HepG2 (cell line): Measurements from ENCODE around the gene TPSAB1. TPM values are rescaled to one million over a fixed set of nuclear protein-coding genes. Genes with fewer than 3 reads are reported as not detected.

Experiments used
- ATAC-seq: fragments of 200-7000 bp; cut with Tn5 transposase; 3 replicates; pipeline ENCODE4 v1.9.1; 2020; ENCODE audit warnings: mild to moderate bottlenecking, moderate library complexity
- BruUV-seq: library from RNA; stranded (reverse); fragments of 400-500 nt; replicated peaks from 2 replicates; lab custom pipeline; 2021; lab: Mats Ljungman, UMichigan
- CTCF ChIA-PET: fragments of 300-600 bp; formaldehyde crosslinking; extraction: SDS; loops from one replicate; lab custom pipeline; 2021; ENCODE audit warnings: low total read pairs, inconsistent platforms, low intra/inter-chr PET ratio; lab: Yijun Ruan, JAX
- POLR2A ChIA-PET: fragments of 350-600 bp; sonication (Branson Sonifier 250); formaldehyde crosslinking; loops from one replicate; lab custom pipeline; 2020; ENCODE audit warnings: antibody characterized with exemption, inconsistent platforms; lab: Yijun Ruan, JAX
- DNase-seq: peaks from one replicate; pipeline ENCODE4 v3.0.0-alpha.2; 2015; ENCODE audit warnings: low spot score
- FAIRE-seq: peaks from 3 replicates; lab custom pipeline; 2011; peaks lifted over from hg19 to GRCh38; lab: Jason Lieb, UNC
- H2AFZ ChIP-seq: one replicate; pipeline ENCODE4 v1.6.1; 2011; ENCODE audit warnings: low read length, inconsistent platforms
- H3K27ac ChIP-seq: fragments of 300-600 bp; 3 replicates; pipeline ENCODE4 v1.8.0; 2011; ENCODE audit warnings: mixed run types, mild to moderate bottlenecking, mixed read lengths, low read length, inconsistent platforms; ENCODE audit not compliant: insufficient read depth; ENCODE audit errors: extremely low read length
- H3K27me3 ChIP-seq, 2 experiments: fragments of 200-600 bp in 1 of 2; 2 replicates in 1 of 2; 3 replicates in 1 of 2; pipeline versions ENCODE4 v1.6.0 to v1.8.0; 2011; ENCODE audit warnings: low read length in 2 of 2, mild to moderate bottlenecking in 2 of 2, moderate library complexity in 2 of 2, inconsistent platforms in 1 of 2; ENCODE audit not compliant: insufficient read depth in 2 of 2, control insufficient read depth in 1 of 2
- H3K36me3 ChIP-seq, 2 experiments: fragments of 200-600 bp in 1 of 2; replicated peaks in 1 of 2; 2 replicates in 1 of 2; 3 replicates in 1 of 2; pipeline versions ENCODE4 v1.5.1 to v1.8.0; 2011; ENCODE audit warnings: low read length in 2 of 2, inconsistent platforms in 1 of 2; ENCODE audit not compliant: insufficient read depth in 2 of 2, control insufficient read depth in 1 of 2
- H3K4me1 ChIP-seq: 2 replicates; pipeline ENCODE4 v1.5.1; 2012; ENCODE audit warnings: low read length, inconsistent platforms; ENCODE audit not compliant: insufficient read depth
- H3K4me2 ChIP-seq: 2 replicates; pipeline ENCODE4 v1.6.0; 2011; ENCODE audit warnings: low read depth, low read length, inconsistent platforms
- H3K4me3 ChIP-seq, 3 experiments: fragments of 200-600 bp in 1 of 3; sonication (generic), shearing (Covaris generic) in 1 of 3; replicated peaks in 1 of 3; 2 replicates each; pipeline ENCODE4 v1.5.1; 2011 to 2016; ENCODE audit warnings: low read length in 3 of 3, inconsistent platforms in 2 of 3, low read depth in 2 of 3, mild to moderate bottlenecking in 2 of 3, control low read depth in 1 of 3, mixed read lengths in 1 of 3; ENCODE audit not compliant: insufficient read depth in 1 of 3
- H3K79me2 ChIP-seq: one replicate; pipeline ENCODE4 v1.6.1; 2011; ENCODE audit warnings: low read length, inconsistent platforms; ENCODE audit not compliant: insufficient read depth
- H3K9ac ChIP-seq: 2 replicates; pipeline ENCODE4 v1.6.0; 2011; ENCODE audit warnings: mild to moderate bottlenecking, low read depth, low read length, inconsistent platforms; ENCODE audit not compliant: insufficient read depth
- H3K9me3 ChIP-seq: 2 replicates; pipeline ENCODE4 v1.5.1; 2012; ENCODE audit warnings: mild to moderate bottlenecking, low read length
- H4K20me1 ChIP-seq: 2 replicates; pipeline ENCODE4 v1.6.0; 2011; ENCODE audit warnings: inconsistent platforms, mild to moderate bottlenecking, low read length, moderate library complexity; ENCODE audit not compliant: insufficient read depth
- MLLT10 ChIP-seq: sonication (generic); formaldehyde crosslinking; IDR thresholded peaks from 2 replicates; pipeline ENCODE4 v1.4.0; 2020; ENCODE audit warnings: missing genetic modification reagents
- SP4 ChIP-seq: sonication (generic); formaldehyde crosslinking; IDR thresholded peaks from 2 replicates; pipeline ENCODE4 v1.8.1; 2023; ENCODE audit warnings: mild to moderate bottlenecking, missing genetic modification reagents
- TRIM24 ChIP-seq: sonication (generic); formaldehyde crosslinking; IDR thresholded peaks from 2 replicates; pipeline ENCODE4 v1.8.0; 2022; ENCODE audit warnings: mild to moderate bottlenecking, missing genetic modification reagents
- ZNF230 ChIP-seq: sonication (generic); formaldehyde crosslinking; IDR thresholded peaks from 2 replicates; pipeline ENCODE4 v1.4.0; 2020; ENCODE audit warnings: mild to moderate bottlenecking, missing genetic modification reagents
- ZNF282 ChIP-seq: fragments of 450-650 bp; IDR thresholded peaks from 2 replicates; pipeline ENCODE4 v1.6.1; 2018; ENCODE audit not compliant: partially characterized antibody
- ZNF891 ChIP-seq: sonication (generic); formaldehyde crosslinking; IDR thresholded peaks from 2 replicates; pipeline ENCODE4 v1.5.0; 2020; ENCODE audit warnings: mild to moderate bottlenecking, missing genetic modification reagents
- WGBS: methylation state at CpG from one replicate; pipeline ENCODE4 v1.1.6; 2017; ENCODE audit warnings: low lambda C conversion rate; 5-methylcytosine and 5-hydroxymethylcytosine counted together
- in situ Hi-C: cut with HindIII; loops from 2 replicates; pipeline ENCODE4 v1.10.0; 2017; ENCODE audit warnings: low pct_unique_long_range_greater_than_20kb; ENCODE audit not compliant: extremely low pct_ligation_motif_present
- intact Hi-C: fragments of 100-400 bp; cut with micrococcal nuclease; formaldehyde crosslinking; loops from one replicate; pipeline ENCODE4 v1.10.0; 2022; ENCODE audit not compliant: unreplicated experiment
- polyA plus RNA-seq, 8 experiments: library from polyadenylated mRNA; depleted of rRNA in 3 of 8; stranded (reverse) in 7 of 8; unstranded in 1 of 8; fragments of >200 nt; fragmentation: Illumina TruSeq in 4 of 8; extraction: Trizol in 4 of 8; gene quantifications; 2 replicates each; pipeline versions ENCODE4 v1.2.1 to v1.2.3, GENCODE V29; 2011 to 2016; ENCODE audit warnings: low read depth in 4 of 8, missing spikeins in 1 of 8, mixed read lengths in 1 of 8; ENCODE audit not compliant: insufficient read depth in 1 of 8
- total RNA-seq, 5 experiments: library from RNA; depleted of rRNA; stranded (reverse); fragments of >200 nt; fragmentation: Illumina TruSeq; extraction: Trizol; gene quantifications; 2 replicates each; pipeline ENCODE4 v1.2.3, GENCODE V29; 2016; ENCODE audit warnings: low read depth in 1 of 5
- TF ChIP-seq, protein P1 (sequence below): sonication (generic); formaldehyde crosslinking; IDR thresholded peaks from 2 replicates; pipeline ENCODE4 v1.5.1; 2020; ENCODE audit warnings: mild to moderate bottlenecking, missing genetic modification reagents, moderate library complexity
- TF ChIP-seq, protein P2 (sequence below): sonication (generic); formaldehyde crosslinking; IDR thresholded peaks from 2 replicates; pipeline ENCODE4 v1.4.0; 2020; ENCODE audit warnings: missing genetic modification reagents
- TF ChIP-seq, protein P3 (sequence below): sonication (generic); formaldehyde crosslinking; IDR thresholded peaks from 2 replicates; pipeline ENCODE4 v1.5.0; 2020; ENCODE audit warnings: mild to moderate bottlenecking, low read depth, missing genetic modification reagents, borderline replicate concordance
- TF ChIP-seq, protein P4 (sequence below): sonication (generic); formaldehyde crosslinking; IDR thresholded peaks from 2 replicates; pipeline ENCODE4 v1.4.0; 2020; ENCODE audit warnings: mild to moderate bottlenecking, missing genetic modification reagents

TPSAB1 gene
- total and polyA plus RNA-seq, 2 of the 13 experiments (the other 11 are each of a cell fraction or from before 2014, with no cell fraction given), result 0.12 TPM; not detected in 1

DNA sequence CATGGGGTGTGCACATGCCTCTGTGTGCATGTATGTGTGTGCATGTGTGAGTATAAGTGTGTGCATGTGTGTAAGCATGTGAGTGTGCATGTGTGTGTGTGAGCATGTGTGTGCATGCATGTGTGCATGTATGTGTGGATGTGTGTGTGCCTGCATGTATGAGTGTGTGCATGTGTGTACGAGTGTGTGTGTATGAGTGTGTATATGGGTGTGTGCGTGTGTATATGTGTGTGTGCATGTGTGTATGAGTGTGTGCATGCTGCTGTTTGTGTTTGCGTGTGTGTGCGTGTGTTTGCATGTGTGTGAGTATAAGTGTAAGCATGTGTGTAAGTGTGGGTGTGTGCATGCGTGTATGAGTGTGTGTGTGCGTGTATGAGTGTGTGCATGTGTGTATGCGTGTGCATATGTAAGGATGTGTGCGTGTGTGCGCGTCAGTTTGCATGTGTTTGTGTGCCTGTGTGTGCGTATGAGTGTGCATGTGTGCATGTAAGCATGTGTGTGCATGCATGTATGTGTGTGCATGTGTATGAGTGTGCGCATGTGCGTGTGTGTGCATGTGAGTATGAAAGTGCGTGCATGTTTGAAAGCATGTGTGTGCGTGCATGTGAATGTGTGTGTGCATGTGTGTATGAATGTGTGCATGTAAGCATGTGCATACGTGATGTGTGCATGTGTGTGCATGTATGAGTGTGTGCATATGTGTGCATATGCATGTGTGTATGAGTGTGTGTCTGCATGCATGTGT is 24.0 kb downstream of the TPSAB1 start (continued):
- TF ChIP-seq, protein P1, sequence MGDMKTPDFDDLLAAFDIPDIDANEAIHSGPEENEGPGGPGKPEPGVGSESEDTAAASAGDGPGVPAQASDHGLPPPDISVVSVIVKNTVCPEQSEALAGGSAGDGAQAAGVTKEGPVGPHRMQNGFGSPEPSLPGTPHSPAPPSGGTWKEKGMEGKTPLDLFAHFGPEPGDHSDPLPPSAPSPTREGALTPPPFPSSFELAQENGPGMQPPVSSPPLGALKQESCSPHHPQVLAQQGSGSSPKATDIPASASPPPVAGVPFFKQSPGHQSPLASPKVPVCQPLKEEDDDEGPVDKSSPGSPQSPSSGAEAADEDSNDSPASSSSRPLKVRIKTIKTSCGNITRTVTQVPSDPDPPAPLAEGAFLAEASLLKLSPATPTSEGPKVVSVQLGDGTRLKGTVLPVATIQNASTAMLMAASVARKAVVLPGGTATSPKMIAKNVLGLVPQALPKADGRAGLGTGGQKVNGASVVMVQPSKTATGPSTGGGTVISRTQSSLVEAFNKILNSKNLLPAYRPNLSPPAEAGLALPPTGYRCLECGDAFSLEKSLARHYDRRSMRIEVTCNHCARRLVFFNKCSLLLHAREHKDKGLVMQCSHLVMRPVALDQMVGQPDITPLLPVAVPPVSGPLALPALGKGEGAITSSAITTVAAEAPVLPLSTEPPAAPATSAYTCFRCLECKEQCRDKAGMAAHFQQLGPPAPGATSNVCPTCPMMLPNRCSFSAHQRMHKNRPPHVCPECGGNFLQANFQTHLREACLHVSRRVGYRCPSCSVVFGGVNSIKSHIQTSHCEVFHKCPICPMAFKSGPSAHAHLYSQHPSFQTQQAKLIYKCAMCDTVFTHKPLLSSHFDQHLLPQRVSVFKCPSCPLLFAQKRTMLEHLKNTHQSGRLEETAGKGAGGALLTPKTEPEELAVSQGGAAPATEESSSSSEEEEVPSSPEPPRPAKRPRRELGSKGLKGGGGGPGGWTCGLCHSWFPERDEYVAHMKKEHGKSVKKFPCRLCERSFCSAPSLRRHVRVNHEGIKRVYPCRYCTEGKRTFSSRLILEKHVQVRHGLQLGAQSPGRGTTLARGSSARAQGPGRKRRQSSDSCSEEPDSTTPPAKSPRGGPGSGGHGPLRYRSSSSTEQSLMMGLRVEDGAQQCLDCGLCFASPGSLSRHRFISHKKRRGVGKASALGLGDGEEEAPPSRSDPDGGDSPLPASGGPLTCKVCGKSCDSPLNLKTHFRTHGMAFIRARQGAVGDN (CRISPR knock-in tag), result no peak

DNA sequence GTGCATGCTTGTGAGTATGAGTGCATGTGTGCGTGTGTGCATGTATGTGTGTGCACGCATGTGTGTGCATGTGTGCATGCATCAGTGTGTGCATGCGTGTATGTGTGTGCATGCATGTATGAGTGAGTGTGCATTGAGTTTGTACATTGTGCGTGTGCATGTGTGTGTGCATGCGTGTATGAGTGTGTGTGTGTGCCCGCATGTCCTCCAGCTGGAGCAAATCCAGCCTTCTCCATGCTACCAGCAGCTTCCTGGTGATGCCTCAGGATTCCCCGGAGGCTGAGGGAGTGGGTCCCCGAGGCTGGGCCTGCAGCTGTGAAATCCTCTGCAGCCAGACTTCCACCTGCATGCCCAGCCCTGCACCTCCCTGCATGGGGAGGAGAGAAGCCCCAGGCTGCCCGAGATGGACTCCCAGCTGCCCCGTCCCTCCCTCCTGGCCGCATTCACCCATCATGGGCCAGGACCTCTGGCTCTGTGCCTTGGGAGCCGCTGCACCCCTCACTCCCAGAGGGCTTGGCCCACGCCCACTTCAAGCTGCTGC is 24.7 kb downstream of the TPSAB1 start:
- FAIRE-seq (no peak), DNase-seq (no peak), ATAC-seq (no peak)
- Histone ChIP-seq H3K27me3 (peaks cover 10 to 55% of the 10 kb centered on the region in 2 experiments), H3K4me3 (no peak overlapping the region), H3K36me3 (no peaks in the 10 kb centered on the region), H4K20me1 (no peaks in the 10 kb centered on the region), H3K4me2 (no peak overlapping the region), H3K79me2 (no peaks in the 10 kb centered on the region), H3K9me3 (no peaks in the 10 kb centered on the region), H3K9ac (no peak overlapping the region), H3K4me1 (no peaks in the 10 kb centered on the region), H2AFZ (no peak overlapping the region), H3K27ac (no peak overlapping the region)
- POLR2A ChIA-PET, result no interaction called here
- CTCF ChIA-PET, result no interaction called here
- in situ Hi-C loops (no loop called here), intact Hi-C loops (no loop called here)
- WGBS, result 67% methylated on average over 7 of the region's 13 CpGs
- BruUV-seq, result no TSS peak
- TF ChIP-seq SP4 (CRISPR knock-in tag) (no peak), ZNF230 (CRISPR knock-in tag) (no peak), TRIM24 (CRISPR knock-in tag) (no peak), MLLT10 (CRISPR knock-in tag) (no peak), ZNF891 (CRISPR knock-in tag) (no peak), ZNF282 (no peak)
- TF ChIP-seq, protein P2, sequence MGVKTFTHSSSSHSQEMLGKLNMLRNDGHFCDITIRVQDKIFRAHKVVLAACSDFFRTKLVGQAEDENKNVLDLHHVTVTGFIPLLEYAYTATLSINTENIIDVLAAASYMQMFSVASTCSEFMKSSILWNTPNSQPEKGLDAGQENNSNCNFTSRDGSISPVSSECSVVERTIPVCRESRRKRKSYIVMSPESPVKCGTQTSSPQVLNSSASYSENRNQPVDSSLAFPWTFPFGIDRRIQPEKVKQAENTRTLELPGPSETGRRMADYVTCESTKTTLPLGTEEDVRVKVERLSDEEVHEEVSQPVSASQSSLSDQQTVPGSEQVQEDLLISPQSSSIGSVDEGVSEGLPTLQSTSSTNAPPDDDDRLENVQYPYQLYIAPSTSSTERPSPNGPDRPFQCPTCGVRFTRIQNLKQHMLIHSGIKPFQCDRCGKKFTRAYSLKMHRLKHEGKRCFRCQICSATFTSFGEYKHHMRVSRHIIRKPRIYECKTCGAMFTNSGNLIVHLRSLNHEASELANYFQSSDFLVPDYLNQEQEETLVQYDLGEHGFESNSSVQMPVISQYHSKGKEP, result no peak
- TF ChIP-seq, protein P3, sequence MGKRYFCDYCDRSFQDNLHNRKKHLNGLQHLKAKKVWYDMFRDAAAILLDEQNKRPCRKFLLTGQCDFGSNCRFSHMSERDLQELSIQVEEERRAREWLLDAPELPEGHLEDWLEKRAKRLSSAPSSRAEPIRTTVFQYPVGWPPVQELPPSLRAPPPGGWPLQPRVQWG (CRISPR knock-in tag), result no peak
- TF ChIP-seq, protein P4, sequence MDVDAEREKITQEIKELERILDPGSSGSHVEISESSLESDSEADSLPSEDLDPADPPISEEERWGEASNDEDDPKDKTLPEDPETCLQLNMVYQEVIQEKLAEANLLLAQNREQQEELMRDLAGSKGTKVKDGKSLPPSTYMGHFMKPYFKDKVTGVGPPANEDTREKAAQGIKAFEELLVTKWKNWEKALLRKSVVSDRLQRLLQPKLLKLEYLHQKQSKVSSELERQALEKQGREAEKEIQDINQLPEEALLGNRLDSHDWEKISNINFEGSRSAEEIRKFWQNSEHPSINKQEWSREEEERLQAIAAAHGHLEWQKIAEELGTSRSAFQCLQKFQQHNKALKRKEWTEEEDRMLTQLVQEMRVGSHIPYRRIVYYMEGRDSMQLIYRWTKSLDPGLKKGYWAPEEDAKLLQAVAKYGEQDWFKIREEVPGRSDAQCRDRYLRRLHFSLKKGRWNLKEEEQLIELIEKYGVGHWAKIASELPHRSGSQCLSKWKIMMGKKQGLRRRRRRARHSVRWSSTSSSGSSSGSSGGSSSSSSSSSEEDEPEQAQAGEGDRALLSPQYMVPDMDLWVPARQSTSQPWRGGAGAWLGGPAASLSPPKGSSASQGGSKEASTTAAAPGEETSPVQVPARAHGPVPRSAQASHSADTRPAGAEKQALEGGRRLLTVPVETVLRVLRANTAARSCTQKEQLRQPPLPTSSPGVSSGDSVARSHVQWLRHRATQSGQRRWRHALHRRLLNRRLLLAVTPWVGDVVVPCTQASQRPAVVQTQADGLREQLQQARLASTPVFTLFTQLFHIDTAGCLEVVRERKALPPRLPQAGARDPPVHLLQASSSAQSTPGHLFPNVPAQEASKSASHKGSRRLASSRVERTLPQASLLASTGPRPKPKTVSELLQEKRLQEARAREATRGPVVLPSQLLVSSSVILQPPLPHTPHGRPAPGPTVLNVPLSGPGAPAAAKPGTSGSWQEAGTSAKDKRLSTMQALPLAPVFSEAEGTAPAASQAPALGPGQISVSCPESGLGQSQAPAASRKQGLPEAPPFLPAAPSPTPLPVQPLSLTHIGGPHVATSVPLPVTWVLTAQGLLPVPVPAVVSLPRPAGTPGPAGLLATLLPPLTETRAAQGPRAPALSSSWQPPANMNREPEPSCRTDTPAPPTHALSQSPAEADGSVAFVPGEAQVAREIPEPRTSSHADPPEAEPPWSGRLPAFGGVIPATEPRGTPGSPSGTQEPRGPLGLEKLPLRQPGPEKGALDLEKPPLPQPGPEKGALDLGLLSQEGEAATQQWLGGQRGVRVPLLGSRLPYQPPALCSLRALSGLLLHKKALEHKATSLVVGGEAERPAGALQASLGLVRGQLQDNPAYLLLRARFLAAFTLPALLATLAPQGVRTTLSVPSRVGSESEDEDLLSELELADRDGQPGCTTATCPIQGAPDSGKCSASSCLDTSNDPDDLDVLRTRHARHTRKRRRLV, result no peak
